ENCODE data around the gene HSD3B2. TPM values are rescaled to one million over a fixed set of nuclear protein-coding genes. Genes with fewer than 3 reads are reported as not detected.

The HSD3B2 gene
- total RNA-seq, 1 experiment from 2014 or later, result 1.0 TPM

DNA sequence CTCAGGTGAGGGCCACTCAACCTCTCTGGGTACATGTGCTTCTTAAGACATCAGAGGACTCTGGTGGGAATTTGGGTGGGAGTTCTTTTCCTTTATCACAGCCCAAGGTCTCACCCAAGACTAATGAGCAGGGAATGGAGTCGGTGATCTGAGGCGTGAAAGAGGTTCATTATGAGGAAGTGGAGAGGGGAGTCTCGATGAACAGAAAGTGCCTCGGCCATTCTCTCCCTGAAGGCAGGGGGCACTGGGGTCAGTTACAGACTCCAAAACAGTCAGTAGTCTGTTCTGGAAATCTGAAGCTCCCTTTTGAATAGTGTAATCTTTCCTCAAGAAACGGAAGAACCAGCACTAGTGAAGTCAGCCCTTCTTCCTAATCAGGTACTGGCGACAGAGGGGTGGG, 36.2 kb downstream of the HSD3B2 start:
- ATAC-seq (no peak), DNase-seq (ENCODE audit: low spot score) (no peak)
- TF ChIP-seq ZNF232 (CRISPR knock-in tag; IDR thresholded peaks at IDR 0.05) (no peak), SP1 (CRISPR knock-in tag; conservative IDR thresholded peaks at IDR 0.05) (no peak), ZNF416 (CRISPR knock-in tag; IDR thresholded peaks at IDR 0.05) (no peak)
- Mint-ChIP-seq H3K9me3 (no peaks in the 10 kb centered on the region), H3K27me3 (ENCODE audit: low read depth) (peaks cover 4% of the 10 kb centered on the region), H3K36me3 (no peaks in the 10 kb centered on the region), H3K27ac (no peak overlapping the region), H3K4me3 (no peak overlapping the region), H3K4me1 (peaks cover 15% of the 10 kb centered on the region)
- ChIA-PET CTCF (interaction anchor here (1.3 to 2.0 kb wide), 3 partner anchors 25 to 93 kb away, joined by 3 to 9 read pairs (median 6); no protein-coding TSS in a partner anchor), POLR2A (no interaction called here)

DNA sequence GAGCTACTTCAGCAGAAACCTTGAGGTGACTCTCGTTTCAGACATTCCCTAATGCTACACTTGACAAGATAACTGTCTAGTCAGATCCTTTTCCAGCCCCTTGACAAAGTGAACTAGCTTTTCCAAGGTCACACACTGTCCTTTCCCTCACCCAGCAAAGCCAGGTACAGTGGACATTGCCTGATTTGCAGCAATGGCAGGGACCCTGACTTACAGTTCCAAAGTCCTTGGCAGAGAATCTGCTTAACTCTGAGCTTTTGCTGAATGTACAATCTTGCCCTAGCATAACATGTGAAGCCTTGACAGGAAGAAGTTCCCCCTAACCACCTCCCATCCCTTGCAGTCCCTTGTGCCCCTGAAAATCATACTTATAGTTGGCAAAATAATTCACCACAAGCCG, 37.1 kb downstream of the HSD3B2 start:
- ATAC-seq, result no peak

More for the DNA sequence above, 37.1 kb downstream of the HSD3B2 start:
- H3K36me3 Mint-ChIP-seq, result no peaks in the 10 kb centered on the region
- H3K9me3 Mint-ChIP-seq, result no peaks in the 10 kb centered on the region
- ChIA-PET POLR2A (no interaction called here), CTCF (interaction anchor here (1.3 to 2.0 kb wide), 4 partner anchors 24 to 96 kb away, joined by 3 to 9 read pairs (median 5); no protein-coding TSS in a partner anchor)
- DNase-seq (ENCODE audit: low spot score), result no peak
- TF ChIP-seq, protein P1, sequence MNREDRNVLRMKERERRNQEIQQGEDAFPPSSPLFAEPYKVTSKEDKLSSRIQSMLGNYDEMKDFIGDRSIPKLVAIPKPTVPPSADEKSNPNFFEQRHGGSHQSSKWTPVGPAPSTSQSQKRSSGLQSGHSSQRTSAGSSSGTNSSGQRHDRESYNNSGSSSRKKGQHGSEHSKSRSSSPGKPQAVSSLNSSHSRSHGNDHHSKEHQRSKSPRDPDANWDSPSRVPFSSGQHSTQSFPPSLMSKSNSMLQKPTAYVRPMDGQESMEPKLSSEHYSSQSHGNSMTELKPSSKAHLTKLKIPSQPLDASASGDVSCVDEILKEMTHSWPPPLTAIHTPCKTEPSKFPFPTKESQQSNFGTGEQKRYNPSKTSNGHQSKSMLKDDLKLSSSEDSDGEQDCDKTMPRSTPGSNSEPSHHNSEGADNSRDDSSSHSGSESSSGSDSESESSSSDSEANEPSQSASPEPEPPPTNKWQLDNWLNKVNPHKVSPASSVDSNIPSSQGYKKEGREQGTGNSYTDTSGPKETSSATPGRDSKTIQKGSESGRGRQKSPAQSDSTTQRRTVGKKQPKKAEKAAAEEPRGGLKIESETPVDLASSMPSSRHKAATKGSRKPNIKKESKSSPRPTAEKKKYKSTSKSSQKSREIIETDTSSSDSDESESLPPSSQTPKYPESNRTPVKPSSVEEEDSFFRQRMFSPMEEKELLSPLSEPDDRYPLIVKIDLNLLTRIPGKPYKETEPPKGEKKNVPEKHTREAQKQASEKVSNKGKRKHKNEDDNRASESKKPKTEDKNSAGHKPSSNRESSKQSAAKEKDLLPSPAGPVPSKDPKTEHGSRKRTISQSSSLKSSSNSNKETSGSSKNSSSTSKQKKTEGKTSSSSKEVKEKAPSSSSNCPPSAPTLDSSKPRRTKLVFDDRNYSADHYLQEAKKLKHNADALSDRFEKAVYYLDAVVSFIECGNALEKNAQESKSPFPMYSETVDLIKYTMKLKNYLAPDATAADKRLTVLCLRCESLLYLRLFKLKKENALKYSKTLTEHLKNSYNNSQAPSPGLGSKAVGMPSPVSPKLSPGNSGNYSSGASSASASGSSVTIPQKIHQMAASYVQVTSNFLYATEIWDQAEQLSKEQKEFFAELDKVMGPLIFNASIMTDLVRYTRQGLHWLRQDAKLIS (CRISPR knock-in tag; IDR thresholded peaks at IDR 0.05; ENCODE audit: borderline replicate concordance), result no peak
- no peak for TF ChIP-seq TEAD1 (CRISPR knock-in tag; IDR thresholded peaks at IDR 0.05)
- TF ChIP-seq ELF4 (CRISPR knock-in tag; IDR thresholded peaks at IDR 0.05; ENCODE audit: low read depth), result no peak
- TF ChIP-seq ESRRA (CRISPR knock-in tag; IDR thresholded peaks at IDR 0.05; ENCODE audit: borderline replicate concordance), result no peak
- no peak for TF ChIP-seq TEAD4 (CRISPR knock-in tag; IDR thresholded peaks at IDR 0.05)
- TF ChIP-seq, protein P2, sequence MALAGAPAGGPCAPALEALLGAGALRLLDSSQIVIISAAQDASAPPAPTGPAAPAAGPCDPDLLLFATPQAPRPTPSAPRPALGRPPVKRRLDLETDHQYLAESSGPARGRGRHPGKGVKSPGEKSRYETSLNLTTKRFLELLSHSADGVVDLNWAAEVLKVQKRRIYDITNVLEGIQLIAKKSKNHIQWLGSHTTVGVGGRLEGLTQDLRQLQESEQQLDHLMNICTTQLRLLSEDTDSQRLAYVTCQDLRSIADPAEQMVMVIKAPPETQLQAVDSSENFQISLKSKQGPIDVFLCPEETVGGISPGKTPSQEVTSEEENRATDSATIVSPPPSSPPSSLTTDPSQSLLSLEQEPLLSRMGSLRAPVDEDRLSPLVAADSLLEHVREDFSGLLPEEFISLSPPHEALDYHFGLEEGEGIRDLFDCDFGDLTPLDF (CRISPR knock-in tag; IDR thresholded peaks at IDR 0.05), result no peak
- no peak for TF ChIP-seq SP1 (CRISPR knock-in tag; conservative IDR thresholded peaks at IDR 0.05)
- TF ChIP-seq, protein P3, sequence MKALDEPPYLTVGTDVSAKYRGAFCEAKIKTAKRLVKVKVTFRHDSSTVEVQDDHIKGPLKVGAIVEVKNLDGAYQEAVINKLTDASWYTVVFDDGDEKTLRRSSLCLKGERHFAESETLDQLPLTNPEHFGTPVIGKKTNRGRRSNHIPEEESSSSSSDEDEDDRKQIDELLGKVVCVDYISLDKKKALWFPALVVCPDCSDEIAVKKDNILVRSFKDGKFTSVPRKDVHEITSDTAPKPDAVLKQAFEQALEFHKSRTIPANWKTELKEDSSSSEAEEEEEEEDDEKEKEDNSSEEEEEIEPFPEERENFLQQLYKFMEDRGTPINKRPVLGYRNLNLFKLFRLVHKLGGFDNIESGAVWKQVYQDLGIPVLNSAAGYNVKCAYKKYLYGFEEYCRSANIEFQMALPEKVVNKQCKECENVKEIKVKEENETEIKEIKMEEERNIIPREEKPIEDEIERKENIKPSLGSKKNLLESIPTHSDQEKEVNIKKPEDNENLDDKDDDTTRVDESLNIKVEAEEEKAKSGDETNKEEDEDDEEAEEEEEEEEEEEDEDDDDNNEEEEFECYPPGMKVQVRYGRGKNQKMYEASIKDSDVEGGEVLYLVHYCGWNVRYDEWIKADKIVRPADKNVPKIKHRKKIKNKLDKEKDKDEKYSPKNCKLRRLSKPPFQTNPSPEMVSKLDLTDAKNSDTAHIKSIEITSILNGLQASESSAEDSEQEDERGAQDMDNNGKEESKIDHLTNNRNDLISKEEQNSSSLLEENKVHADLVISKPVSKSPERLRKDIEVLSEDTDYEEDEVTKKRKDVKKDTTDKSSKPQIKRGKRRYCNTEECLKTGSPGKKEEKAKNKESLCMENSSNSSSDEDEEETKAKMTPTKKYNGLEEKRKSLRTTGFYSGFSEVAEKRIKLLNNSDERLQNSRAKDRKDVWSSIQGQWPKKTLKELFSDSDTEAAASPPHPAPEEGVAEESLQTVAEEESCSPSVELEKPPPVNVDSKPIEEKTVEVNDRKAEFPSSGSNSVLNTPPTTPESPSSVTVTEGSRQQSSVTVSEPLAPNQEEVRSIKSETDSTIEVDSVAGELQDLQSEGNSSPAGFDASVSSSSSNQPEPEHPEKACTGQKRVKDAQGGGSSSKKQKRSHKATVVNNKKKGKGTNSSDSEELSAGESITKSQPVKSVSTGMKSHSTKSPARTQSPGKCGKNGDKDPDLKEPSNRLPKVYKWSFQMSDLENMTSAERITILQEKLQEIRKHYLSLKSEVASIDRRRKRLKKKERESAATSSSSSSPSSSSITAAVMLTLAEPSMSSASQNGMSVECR (CRISPR knock-in tag; IDR thresholded peaks at IDR 0.05; ENCODE audit: borderline replicate concordance), result no peak
- no peak for TF ChIP-seq ZNF317 (CRISPR knock-in tag; IDR thresholded peaks at IDR 0.05; ENCODE audit: borderline replicate concordance, low read depth)
- TF ChIP-seq, protein P4, sequence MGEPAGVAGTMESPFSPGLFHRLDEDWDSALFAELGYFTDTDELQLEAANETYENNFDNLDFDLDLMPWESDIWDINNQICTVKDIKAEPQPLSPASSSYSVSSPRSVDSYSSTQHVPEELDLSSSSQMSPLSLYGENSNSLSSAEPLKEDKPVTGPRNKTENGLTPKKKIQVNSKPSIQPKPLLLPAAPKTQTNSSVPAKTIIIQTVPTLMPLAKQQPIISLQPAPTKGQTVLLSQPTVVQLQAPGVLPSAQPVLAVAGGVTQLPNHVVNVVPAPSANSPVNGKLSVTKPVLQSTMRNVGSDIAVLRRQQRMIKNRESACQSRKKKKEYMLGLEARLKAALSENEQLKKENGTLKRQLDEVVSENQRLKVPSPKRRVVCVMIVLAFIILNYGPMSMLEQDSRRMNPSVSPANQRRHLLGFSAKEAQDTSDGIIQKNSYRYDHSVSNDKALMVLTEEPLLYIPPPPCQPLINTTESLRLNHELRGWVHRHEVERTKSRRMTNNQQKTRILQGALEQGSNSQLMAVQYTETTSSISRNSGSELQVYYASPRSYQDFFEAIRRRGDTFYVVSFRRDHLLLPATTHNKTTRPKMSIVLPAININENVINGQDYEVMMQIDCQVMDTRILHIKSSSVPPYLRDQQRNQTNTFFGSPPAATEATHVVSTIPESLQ (CRISPR knock-in tag; IDR thresholded peaks at IDR 0.05), result no peak
- TF ChIP-seq, protein P5, sequence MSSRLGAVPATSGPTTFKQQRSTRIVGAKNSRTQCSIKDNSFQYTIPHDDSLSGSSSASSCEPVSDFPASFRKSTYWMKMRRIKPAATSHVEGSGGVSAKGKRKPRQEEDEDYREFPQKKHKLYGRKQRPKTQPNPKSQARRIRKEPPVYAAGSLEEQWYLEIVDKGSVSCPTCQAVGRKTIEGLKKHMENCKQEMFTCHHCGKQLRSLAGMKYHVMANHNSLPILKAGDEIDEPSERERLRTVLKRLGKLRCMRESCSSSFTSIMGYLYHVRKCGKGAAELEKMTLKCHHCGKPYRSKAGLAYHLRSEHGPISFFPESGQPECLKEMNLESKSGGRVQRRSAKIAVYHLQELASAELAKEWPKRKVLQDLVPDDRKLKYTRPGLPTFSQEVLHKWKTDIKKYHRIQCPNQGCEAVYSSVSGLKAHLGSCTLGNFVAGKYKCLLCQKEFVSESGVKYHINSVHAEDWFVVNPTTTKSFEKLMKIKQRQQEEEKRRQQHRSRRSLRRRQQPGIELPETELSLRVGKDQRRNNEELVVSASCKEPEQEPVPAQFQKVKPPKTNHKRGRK (CRISPR knock-in tag; IDR thresholded peaks at IDR 0.05; ENCODE audit: borderline replicate concordance), result no peak
- no peak for TF ChIP-seq KAT7 (CRISPR knock-in tag; IDR thresholded peaks at IDR 0.05; ENCODE audit: borderline replicate concordance)
- TF ChIP-seq CREM (CRISPR knock-in tag; IDR thresholded peaks at IDR 0.05), result no peak
- TF ChIP-seq, protein P6, sequence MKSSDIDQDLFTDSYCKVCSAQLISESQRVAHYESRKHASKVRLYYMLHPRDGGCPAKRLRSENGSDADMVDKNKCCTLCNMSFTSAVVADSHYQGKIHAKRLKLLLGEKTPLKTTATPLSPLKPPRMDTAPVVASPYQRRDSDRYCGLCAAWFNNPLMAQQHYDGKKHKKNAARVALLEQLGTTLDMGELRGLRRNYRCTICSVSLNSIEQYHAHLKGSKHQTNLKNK (CRISPR knock-in tag; IDR thresholded peaks at IDR 0.05), result no peak
- TF ChIP-seq NR3C1 (CRISPR knock-in tag; conservative IDR thresholded peaks at IDR 0.05; ENCODE audit: low read depth), result no peak
- TF ChIP-seq FOXJ3 (CRISPR knock-in tag; IDR thresholded peaks at IDR 0.05; ENCODE audit: borderline replicate concordance), result no peak
- no peak for TF ChIP-seq SMAD3 (CRISPR knock-in tag; IDR thresholded peaks at IDR 0.05; ENCODE audit: borderline replicate concordance)
- TF ChIP-seq ZNF396 (CRISPR knock-in tag; IDR thresholded peaks at IDR 0.05; ENCODE audit: borderline replicate concordance), result no peak
- TF ChIP-seq, protein P7, sequence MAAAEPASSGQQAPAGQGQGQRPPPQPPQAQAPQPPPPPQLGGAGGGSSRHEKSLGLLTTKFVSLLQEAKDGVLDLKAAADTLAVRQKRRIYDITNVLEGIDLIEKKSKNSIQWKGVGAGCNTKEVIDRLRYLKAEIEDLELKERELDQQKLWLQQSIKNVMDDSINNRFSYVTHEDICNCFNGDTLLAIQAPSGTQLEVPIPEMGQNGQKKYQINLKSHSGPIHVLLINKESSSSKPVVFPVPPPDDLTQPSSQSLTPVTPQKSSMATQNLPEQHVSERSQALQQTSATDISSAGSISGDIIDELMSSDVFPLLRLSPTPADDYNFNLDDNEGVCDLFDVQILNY (CRISPR knock-in tag; IDR thresholded peaks at IDR 0.05), result no peak
- H3K27me3 Mint-ChIP-seq (ENCODE audit: low read depth), result peaks cover 4% of the 10 kb centered on the region
- no peak overlapping the region for H3K27ac Mint-ChIP-seq
- no peak overlapping the region for H3K4me3 Mint-ChIP-seq
- peaks cover 15% of the 10 kb centered on the region for H3K4me1 Mint-ChIP-seq

Data from WTC11 (cell line).